Mesenchymal stem cell (in vitro differentiated cells and primary cell): Measurements from ENCODE around the gene ADCY3. TPM values are rescaled to one million over a fixed set of nuclear protein-coding genes. Genes with fewer than 3 reads are reported as not detected.

ENCODE experiments used
- DNase-seq: peaks from one replicate; pipeline ENCODE4 v3.0.0-alpha.2; 2013
- H2AFZ ChIP-seq: one replicate; pipeline ENCODE4 v1.6.1; 2013; ENCODE audit warnings: low read depth, mild to moderate bottlenecking, control low read depth, inconsistent platforms, low read length, moderate library complexity
- H2AK5ac ChIP-seq: 2 replicates; pipeline ENCODE4 v1.6.1; 2013; ENCODE audit warnings: low read length, moderate library complexity, mild to moderate bottlenecking, inconsistent platforms; ENCODE audit not compliant: severe bottlenecking
- H2BK120ac ChIP-seq: one replicate; pipeline ENCODE4 v1.6.1; 2013; ENCODE audit warnings: low read depth, mild to moderate bottlenecking, inconsistent platforms, low read length, moderate library complexity
- H2BK12ac ChIP-seq, 2 experiments: one replicate each; pipeline ENCODE4 v1.6.1; 2013; ENCODE audit warnings: inconsistent platforms in 2 of 2, low read length in 2 of 2, mild to moderate bottlenecking in 2 of 2, moderate library complexity in 2 of 2, control low read depth in 1 of 2
- H2BK15ac ChIP-seq: one replicate; pipeline ENCODE4 v1.6.1; 2013; ENCODE audit warnings: mild to moderate bottlenecking, low read depth, inconsistent platforms; ENCODE audit not compliant: poor library complexity, severe bottlenecking
- H2BK5ac ChIP-seq: 2 replicates; pipeline ENCODE4 v1.6.1; 2013; ENCODE audit warnings: low read depth, mild to moderate bottlenecking, low read length, control low read depth, inconsistent platforms; ENCODE audit not compliant: poor library complexity, severe bottlenecking
- H3K14ac ChIP-seq, 2 experiments: one replicate each; pipeline ENCODE4 v1.6.1; 2013; ENCODE audit warnings: inconsistent platforms in 2 of 2, low read length in 2 of 2, control low read depth in 1 of 2, mild to moderate bottlenecking in 1 of 2, moderate library complexity in 1 of 2
- H3K18ac ChIP-seq, 2 experiments: one replicate each; pipeline ENCODE4 v1.6.1; 2013; ENCODE audit warnings: inconsistent platforms in 2 of 2, low read length in 2 of 2, control low read depth in 1 of 2, low read depth in 1 of 2, mild to moderate bottlenecking in 1 of 2
- H3K23ac ChIP-seq, 2 experiments: one replicate each; pipeline ENCODE4 v1.6.1; 2013; ENCODE audit warnings: inconsistent platforms in 2 of 2, low read length in 2 of 2, mild to moderate bottlenecking in 2 of 2, moderate library complexity in 2 of 2, control low read depth in 1 of 2
- H3K27ac ChIP-seq: 2 replicates; pipeline ENCODE4 v1.5.1; 2013; ENCODE audit warnings: mild to moderate bottlenecking, moderate library complexity, low read length, control low read depth, inconsistent platforms; ENCODE audit not compliant: poor library complexity, severe bottlenecking
- H3K27me3 ChIP-seq, 2 experiments: 2 replicates each; pipeline versions ENCODE4 v1.6.1 to v1.7.0; 2013; ENCODE audit warnings: low read length in 2 of 2, mild to moderate bottlenecking in 2 of 2, moderate library complexity in 2 of 2, control low read depth in 1 of 2, inconsistent platforms in 1 of 2; ENCODE audit not compliant: control insufficient read depth in 1 of 2, insufficient read depth in 1 of 2
- H3K36me3 ChIP-seq, 2 experiments: 2 replicates each; pipeline versions ENCODE4 v1.6.1 to v1.7.0; 2013; ENCODE audit warnings: low read length in 2 of 2, control low read depth in 1 of 2, inconsistent platforms in 1 of 2, low read depth in 1 of 2, mild to moderate bottlenecking in 1 of 2; ENCODE audit not compliant: insufficient read depth in 2 of 2, control insufficient read depth in 1 of 2
- H3K4ac ChIP-seq, 2 experiments: one replicate each; pipeline ENCODE4 v1.6.1; 2013; ENCODE audit warnings: inconsistent platforms in 2 of 2, low read length in 2 of 2, mild to moderate bottlenecking in 2 of 2, moderate library complexity in 2 of 2, control low read depth in 1 of 2, low read depth in 1 of 2
- H3K4me1 ChIP-seq: 2 replicates; pipeline ENCODE4 v1.6.1; 2013; ENCODE audit warnings: low read depth, low read length, control low read depth; ENCODE audit not compliant: control insufficient read depth, insufficient read depth
- H3K4me2 ChIP-seq: 2 replicates; pipeline ENCODE4 v1.6.1; 2013; ENCODE audit warnings: low read length, mild to moderate bottlenecking, inconsistent platforms; ENCODE audit not compliant: poor library complexity, severe bottlenecking
- H3K4me3 ChIP-seq, 2 experiments: 2 replicates each; pipeline versions ENCODE4 v1.5.1 to v1.7.0; 2013; ENCODE audit warnings: low read length in 2 of 2, mild to moderate bottlenecking in 2 of 2, control low read depth in 1 of 2, low read depth in 1 of 2; ENCODE audit not compliant: insufficient read depth in 1 of 2
- H3K79me1 ChIP-seq: replicated peaks from 2 replicates; pipeline ENCODE4 v1.6.1; 2013; ENCODE audit warnings: mild to moderate bottlenecking, control low read depth, low read length, inconsistent platforms; ENCODE audit not compliant: poor library complexity, severe bottlenecking
- H3K9ac ChIP-seq: 2 replicates; pipeline ENCODE4 v1.7.0; 2013; ENCODE audit warnings: mild to moderate bottlenecking, low read length, moderate library complexity
- H3K9me3 ChIP-seq: 2 replicates; pipeline ENCODE4 v1.7.0; 2013; ENCODE audit warnings: mild to moderate bottlenecking, low read length; ENCODE audit not compliant: control insufficient read depth
- H4K8ac ChIP-seq: one replicate; pipeline ENCODE4 v1.6.1; 2013; ENCODE audit warnings: inconsistent platforms, mild to moderate bottlenecking, low read length, moderate library complexity
- H4K91ac ChIP-seq: one replicate; pipeline ENCODE4 v1.6.1; 2013; ENCODE audit warnings: mild to moderate bottlenecking, low read length, inconsistent platforms
- WGBS: methylation state at CpG from one replicate; pipeline ENCODE4 v1.1.7; 2013; ENCODE audit warnings: mixed read lengths; 5-methylcytosine and 5-hydroxymethylcytosine counted together
- polyA plus RNA-seq, 2 experiments: library from polyadenylated mRNA; stranded (reverse); fragments of 200-250 nt; gene quantifications; one replicate each; pipeline ENCODE4 v1.2.3, GENCODE V29; 2013

ADCY3 gene
- 28.8 TPM for polyA plus RNA-seq (2013, experiment 1 of 2)
- polyA plus RNA-seq (2013, experiment 2 of 2) = 29.1 TPM

DNA sequence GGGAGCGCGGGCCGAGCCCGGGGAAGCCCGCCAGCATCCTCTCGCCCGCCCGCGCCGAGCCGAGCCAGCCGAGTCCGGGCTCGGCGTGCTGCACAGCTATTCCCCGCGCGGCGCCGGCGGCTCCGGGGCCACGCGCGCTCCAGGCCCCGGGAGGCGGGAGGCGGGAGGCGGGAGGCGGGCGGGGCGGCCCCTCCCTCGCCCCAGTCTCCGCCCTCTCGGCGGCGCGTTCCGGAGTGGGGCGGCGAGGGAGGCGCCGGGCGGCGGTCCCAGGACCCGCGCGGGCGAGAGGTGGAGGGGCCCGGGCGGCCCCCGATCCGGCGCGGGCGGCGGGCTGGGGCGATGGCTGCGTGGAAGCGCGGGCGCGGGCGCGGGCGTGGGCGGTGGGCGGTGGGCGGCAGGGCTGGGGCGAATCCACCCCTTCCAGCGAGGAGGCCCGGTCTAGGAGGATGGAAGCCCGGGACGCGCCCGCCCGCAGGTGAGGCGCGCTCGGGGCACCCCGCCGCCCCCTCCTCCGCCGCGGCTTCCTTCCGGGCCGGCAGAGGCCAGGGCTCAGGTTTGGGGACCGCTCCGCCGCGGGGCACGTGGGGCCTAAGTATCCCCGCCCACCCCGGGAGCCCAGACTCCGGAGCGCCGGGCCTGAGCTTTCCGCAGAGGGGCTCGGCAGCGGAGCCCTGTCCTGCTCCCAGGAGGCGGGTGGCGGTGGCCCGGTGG lies at the start of gene ADCY3:
ADCY3 (minus strand) TSS at position 140 of the 711 bp plus-strand sequence. CDS start 1,250 bp downstream, outside the sequence.
- WGBS = 1% methylated on average over 53 of the region's 103 CpGs
- H3K9ac ChIP-seq = peak within 1 kb of the TSS; percentile 74

DNA sequence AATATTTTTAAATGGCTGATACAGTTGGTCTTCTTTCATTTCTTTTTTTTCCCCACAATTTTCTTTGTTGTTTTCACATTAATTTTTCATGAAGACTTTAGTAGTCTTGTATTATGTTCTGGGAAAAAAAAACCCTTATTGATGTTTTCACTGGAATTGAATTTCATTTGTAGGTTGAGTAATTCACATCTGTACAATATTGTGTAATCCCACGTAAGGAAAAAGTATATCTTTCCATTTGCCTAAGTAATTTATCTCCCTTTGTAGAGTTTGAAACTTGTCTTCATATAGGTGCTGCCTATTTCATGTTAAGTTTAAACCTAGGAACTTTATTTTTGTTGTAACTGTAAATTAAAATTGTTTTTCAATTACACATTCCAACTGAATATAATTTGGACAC lies 49.7 kb upstream of the ADCY3 start:
- Histone ChIP-seq H3K36me3 (peaks cover 0 to 20% of the 10 kb centered on the region in 2 experiments), H3K4me1 (peaks cover 1% of the 10 kb centered on the region), H4K8ac (no peak overlapping the region), H3K27ac (no peak overlapping the region), H3K18ac (no peak overlapping the region), H2BK120ac (no peak overlapping the region), H3K4me2 (no peak overlapping the region), H3K4ac (no peak overlapping the region), H2BK5ac (no peak overlapping the region), H2AFZ (no peak overlapping the region), H2BK15ac (no peak overlapping the region), H3K27me3 (no peaks in the 10 kb centered on the region), H3K9ac (no peak overlapping the region), H3K4me3 (no peak overlapping the region), H3K23ac (no peak overlapping the region), H3K79me1 (peaks cover 9% of the 10 kb centered on the region), H4K91ac (no peak overlapping the region), H3K14ac (no peak overlapping the region), H3K9me3 (no peaks in the 10 kb centered on the region), H2BK12ac (no peak overlapping the region), H2AK5ac (no peak overlapping the region)
- WGBS = no CpG with 5 or more reads among the region's 1 CpG
- DNase-seq = peak; percentile 21

More for the DNA sequence above, at the start of gene ADCY3:
- Histone ChIP-seq H2BK120ac (peak within 1 kb of the TSS; percentile 68), H2BK5ac (no peak within 1 kb of the TSS), H3K4me3 (peak within 1 kb of the TSS; percentile 61 to 86), H3K4ac (peak within 1 kb of the TSS in 1 of 2 experiments; percentile 35), H3K27me3 (no peaks in the 10 kb centered on the region), H3K4me1 (peaks cover 20% of the 10 kb centered on the region), H2BK12ac (peak within 1 kb of the TSS in 1 of 2 experiments; percentile 39), H2BK15ac (peak within 1 kb of the TSS; percentile 74), H4K91ac (peak within 1 kb of the TSS; percentile 82), H2AFZ (peak within 1 kb of the TSS; percentile 60), H3K79me1 (peaks cover 23% of the 10 kb centered on the region), H3K9me3 (no peaks in the 10 kb centered on the region), H3K27ac (no peak within 1 kb of the TSS), H3K36me3 (peaks cover 18 to 19% of the 10 kb centered on the region in 2 experiments), H3K23ac (peak within 1 kb of the TSS in 1 of 2 experiments; percentile 60), H2AK5ac (no peak within 1 kb of the TSS), H3K14ac (peak within 1 kb of the TSS in 1 of 2 experiments; percentile 80), H3K4me2 (peak within 1 kb of the TSS; percentile 95), H3K18ac (peak within 1 kb of the TSS; percentile 23 to 69), H4K8ac (peak within 1 kb of the TSS; percentile 67)
- DNase-seq = peak; percentile 41

GRCh38 chr2:24961903-24962302 lies 41.9 kb upstream of the ADCY3 start:
- H3K27me3 ChIP-seq = no peaks in the 10 kb centered on the region
- H3K36me3 ChIP-seq = peaks cover 5 to 92% of the 10 kb centered on the region in 2 experiments
- no peak overlapping the region for H2BK12ac ChIP-seq
- no peak overlapping the region for H3K4me2 ChIP-seq
- WGBS = 100% methylated on average over 1 of the region's 1 CpG
- H3K27ac ChIP-seq = no peak overlapping the region
- no peak overlapping the region for H3K4ac ChIP-seq
- no peaks in the 10 kb centered on the region for H3K4me1 ChIP-seq
- H3K79me1 ChIP-seq = peaks cover 11% of the 10 kb centered on the region
- H4K91ac ChIP-seq = no peak overlapping the region
- H3K9me3 ChIP-seq = no peaks in the 10 kb centered on the region
- H2BK5ac ChIP-seq = no peak overlapping the region
- no peak overlapping the region for H3K18ac ChIP-seq
- DNase-seq = no peak
- no peak overlapping the region for H3K4me3 ChIP-seq
- no peak overlapping the region for H2AK5ac ChIP-seq
- H2AFZ ChIP-seq = no peak overlapping the region
- no peak overlapping the region for H2BK15ac ChIP-seq
- no peak overlapping the region for H3K23ac ChIP-seq
- H2BK120ac ChIP-seq = no peak overlapping the region
- H3K14ac ChIP-seq = no peak overlapping the region
- no peak overlapping the region for H3K9ac ChIP-seq
- H4K8ac ChIP-seq = no peak overlapping the region

DNA sequence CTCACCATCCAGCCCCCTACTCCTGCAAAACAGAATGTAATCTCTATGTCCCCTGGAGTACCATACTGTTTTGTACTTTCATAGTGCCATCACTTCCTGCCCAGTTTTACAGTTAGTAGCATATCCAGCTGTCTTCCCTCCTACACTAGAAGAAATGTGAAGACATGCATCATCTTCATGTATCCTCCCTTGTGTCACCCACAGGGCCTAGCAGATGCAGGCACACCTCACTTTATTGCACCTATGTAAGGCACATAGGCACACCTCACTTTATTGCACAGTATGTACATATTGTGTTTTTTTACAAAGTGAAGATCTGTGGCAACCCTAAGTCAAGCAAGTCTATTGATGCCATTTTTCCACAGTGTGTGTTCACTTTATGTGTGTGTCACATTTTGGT lies 39.7 kb upstream of the ADCY3 start:
- Histone ChIP-seq H3K4me1 (no peaks in the 10 kb centered on the region), H4K8ac (no peak overlapping the region), H3K14ac (no peak overlapping the region), H3K4ac (no peak overlapping the region), H3K9ac (no peak overlapping the region), H2BK5ac (no peak overlapping the region), H3K27me3 (no peaks in the 10 kb centered on the region), H3K27ac (no peak overlapping the region), H4K91ac (no peak overlapping the region), H3K4me2 (no peak overlapping the region), H2BK12ac (no peak overlapping the region), H2AFZ (no peak overlapping the region), H3K23ac (no peak overlapping the region), H2BK120ac (no peak overlapping the region), H3K9me3 (peaks cover 15% of the 10 kb centered on the region), H3K79me1 (peaks cover 11% of the 10 kb centered on the region), H2AK5ac (no peak overlapping the region), H3K18ac (no peak overlapping the region), H2BK15ac (no peak overlapping the region), H3K4me3 (no peak overlapping the region), H3K36me3 (peaks cover 5 to 97% of the 10 kb centered on the region in 2 experiments)
- no peak for DNase-seq
